Sciatic nerve (tissue), 2 donors: ENCODE measurements around the gene PIP4K2A. TPM values are rescaled to one million over a fixed set of nuclear protein-coding genes. Genes with fewer than 3 reads are reported as not detected.
"Not testable (repeated sequence)": the region's sequence is repeated elsewhere in the genome, so short reads cannot be mapped to it uniquely, and the experiment has no call there.

ENCODE experiments used
- ATAC-seq: fragments of 200-7000 bp; cut with Tn5 transposase; one replicate; pipeline ENCODE4 v1.9.1; 2020; ENCODE audit warnings: mild to moderate bottlenecking, moderate library complexity
- DNase-seq: peaks from one replicate; pipeline ENCODE4 v3.0.0-alpha.2; 2020; ENCODE audit warnings: low spot score
- intact Hi-C: fragments of 100-400 bp; cut with DNase I; formaldehyde crosslinking; loops from one replicate; pipeline ENCODE4 v1.14.2; 2022
- total RNA-seq: library from RNA; stranded (reverse); fragmentation: NEBNext Ultra II Directional; extraction: Animal tissue kit (Norgen Biotek cat#: 25700); gene quantifications from one replicate; pipeline ENCODE4 v1.2.1, GENCODE V29; 2021
- donor health status: DM: no; HTN: no; CAD: no.
- donor health status: DM: no; HTN: no; CAD: no.

The PIP4K2A gene
- total RNA-seq, 1 donor from 2014 or later, result 64.2 TPM

- no peak for DNase-seq
- ATAC-seq, result no peak
- intact Hi-C loops, result no loop called here
Observed at GRCh38 chr10:22700489-22700888, 13.9 kb downstream of the PIP4K2A start.

- no peak for ATAC-seq
- intact Hi-C loops, result no loop called here
Observed at GRCh38 chr10:22699976-22700375, 14.4 kb downstream of the PIP4K2A start.

GRCh38 chr10:22698941-22699440 is 15.4 kb downstream of the PIP4K2A start:
- no peak for ATAC-seq
- intact Hi-C loops, result no loop called here

More at GRCh38 chr10:22699976-22700375, 14.4 kb downstream of the PIP4K2A start:
- no peak for DNase-seq

GRCh38 chr10:22697800-22698199 is 16.6 kb downstream of the PIP4K2A start:
- ATAC-seq (no peak), DNase-seq (no peak)
- intact Hi-C loops, result no loop called here

More at GRCh38 chr10:22698941-22699440, 15.4 kb downstream of the PIP4K2A start:
- no peak for DNase-seq

GRCh38 chr10:22697101-22697500 is 17.3 kb downstream of the PIP4K2A start:
- intact Hi-C loops, result no loop called here

GRCh38 chr10:22693860-22694259 is 20.5 kb downstream of the PIP4K2A start:
- DNase-seq, result no peak
- intact Hi-C loops, result no loop called here
- ATAC-seq, result no peak

More at GRCh38 chr10:22697101-22697500, 17.3 kb downstream of the PIP4K2A start:
- DNase-seq, result no peak
- no peak for ATAC-seq

GRCh38 chr10:22693371-22693784 is 21.0 kb downstream of the PIP4K2A start:
- intact Hi-C loops, result no loop called here
- DNase-seq (no peak), ATAC-seq (no peak)

GRCh38 chr10:22692119-22692518 is 22.3 kb downstream of the PIP4K2A start:
- DNase-seq, ATAC-seq, intact Hi-C loops: not testable (repeated sequence)

GRCh38 chr10:22690614-22691431 is 23.6 kb downstream of the PIP4K2A start:
- intact Hi-C loops, result no loop called here
- DNase-seq (no peak), ATAC-seq (peak; percentile 36)

- ATAC-seq (no peak), DNase-seq (no peak)
- intact Hi-C loops, result no loop called here
Observed at GRCh38 chr10:22690158-22690557, 24.2 kb downstream of the PIP4K2A start.

- DNase-seq (no peak), ATAC-seq (no peak)
- intact Hi-C loops, result no loop called here
Observed at GRCh38 chr10:22686347-22686746, 28.0 kb downstream of the PIP4K2A start.

- intact Hi-C loops, result no loop called here
- ATAC-seq (peak; percentile 81), DNase-seq (no peak)
Observed at GRCh38 chr10:22685926-22686325, 28.5 kb downstream of the PIP4K2A start.

GRCh38 chr10:22684699-22685098 is 29.7 kb downstream of the PIP4K2A start:
- DNase-seq (no peak), ATAC-seq (no peak)
- intact Hi-C loops, result no loop called here

GRCh38 chr10:22683140-22683389 is 31.3 kb downstream of the PIP4K2A start:
- intact Hi-C loops, result no loop called here
- DNase-seq (no peak), ATAC-seq (no peak)

- peak; percentile 14 for ATAC-seq
- intact Hi-C loops, result no loop called here
- no peak for DNase-seq
Observed at GRCh38 chr10:22682237-22683139, 31.9 kb downstream of the PIP4K2A start.

GRCh38 chr10:22681783-22682183 is 32.6 kb downstream of the PIP4K2A start:
- ATAC-seq (no peak), DNase-seq (no peak)
- intact Hi-C loops, result no loop called here

GRCh38 chr10:22681301-22681700 is 33.1 kb downstream of the PIP4K2A start:
- intact Hi-C loops, result no loop called here
- DNase-seq (no peak), ATAC-seq (no peak)

GRCh38 chr10:22679608-22680007 is 34.8 kb downstream of the PIP4K2A start:
- ATAC-seq, result no peak
- intact Hi-C loops, result no loop called here
- no peak for DNase-seq

- intact Hi-C loops, result no loop called here
- ATAC-seq (no peak), DNase-seq (no peak)
Observed at GRCh38 chr10:22677333-22677732, 37.0 kb downstream of the PIP4K2A start.

GRCh38 chr10:22676435-22676834 is 37.9 kb downstream of the PIP4K2A start:
- ATAC-seq, result no peak
- intact Hi-C loops, result no loop called here
- DNase-seq, result no peak
